Measurements from ENCODE around the gene GMIP.
"Not testable (repeated sequence)": the region's sequence is repeated elsewhere in the genome, so short reads cannot be mapped to it uniquely, and the experiment has no call there.

GMIP gene

DNA sequence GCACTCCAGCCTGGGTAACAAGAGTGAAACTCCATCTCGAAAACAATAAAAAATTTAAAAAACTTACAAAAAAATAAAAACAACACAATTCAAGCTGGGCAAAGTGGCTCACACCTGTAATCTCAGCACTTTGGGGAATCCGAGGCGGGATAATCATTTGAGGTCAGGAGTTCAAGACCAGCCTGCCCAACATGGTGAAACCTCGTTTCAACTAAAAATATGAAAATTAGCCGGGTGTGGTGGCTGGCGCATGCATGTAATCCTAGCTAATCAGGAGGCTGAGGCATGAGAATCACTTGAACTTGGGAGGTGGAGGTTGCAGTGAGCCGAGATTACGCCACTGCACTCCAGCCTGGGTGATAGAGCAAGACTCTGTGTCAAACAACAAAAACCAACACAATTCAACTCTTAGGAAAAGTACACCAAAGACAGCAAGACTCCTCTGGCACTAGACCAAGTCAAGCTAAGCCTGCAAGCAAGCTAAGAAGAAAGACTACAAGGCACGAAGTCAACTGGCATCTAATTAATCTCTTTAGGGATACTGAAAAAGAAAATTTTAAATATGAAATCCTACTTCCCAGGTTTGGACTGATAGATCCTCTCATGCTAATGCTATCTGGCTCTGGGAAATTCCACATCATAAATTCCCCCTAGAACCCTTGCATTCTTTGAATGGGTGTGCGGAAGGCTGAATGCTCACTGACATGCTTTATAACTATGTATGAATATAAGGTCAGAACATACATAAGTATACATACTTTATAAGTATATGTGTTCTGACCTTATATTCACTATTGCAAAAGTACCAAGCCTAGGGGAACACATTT, 32.9 kb downstream of the GMIP start:
- DNase-seq (ENCODE audit: low spot score) (no peak), FAIRE-seq (no peak)

DNA sequence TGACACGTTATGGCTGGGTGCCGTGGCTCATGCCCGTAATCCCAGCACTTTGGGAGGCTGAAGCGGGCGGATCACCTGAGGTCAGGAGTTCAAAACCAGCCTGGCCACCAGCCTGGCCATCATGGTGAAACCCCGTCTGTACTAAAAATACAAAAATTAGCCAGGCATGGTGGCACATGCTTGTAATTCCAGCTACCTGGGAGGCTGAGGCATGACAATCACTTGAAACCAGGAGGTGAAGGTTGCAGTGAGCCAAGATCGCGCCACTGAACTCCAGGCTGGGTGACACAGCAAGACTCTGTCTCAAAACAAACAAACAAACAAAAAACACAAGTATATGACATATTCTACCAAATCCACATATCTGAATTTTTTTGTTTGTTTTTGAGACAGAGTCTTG, 36.8 kb downstream of the GMIP start:
- not testable (repeated sequence) for DNase-seq (ENCODE audit: low spot score); FAIRE-seq

DNA sequence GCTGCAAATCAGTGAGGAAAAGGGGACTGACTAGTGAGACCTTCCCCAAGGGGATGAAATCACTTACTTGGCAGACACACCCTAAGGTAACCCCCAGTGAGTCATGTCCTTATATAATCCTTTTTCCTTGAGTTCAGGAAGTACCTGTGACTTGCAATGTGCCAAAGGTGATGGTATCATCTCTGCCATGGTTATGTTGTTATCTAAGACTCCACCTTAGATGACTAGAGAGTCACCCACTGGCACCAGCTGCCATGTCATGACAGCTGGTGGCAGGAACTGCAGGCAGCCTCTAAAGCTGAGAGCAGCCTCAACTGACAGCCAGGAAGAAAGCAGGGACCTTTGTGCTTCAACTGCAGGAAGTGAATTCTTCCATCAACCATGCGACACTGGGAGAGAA, 37.4 kb downstream of the GMIP start:
- FAIRE-seq (no peak), DNase-seq (ENCODE audit: low spot score) (no peak)

DNA sequence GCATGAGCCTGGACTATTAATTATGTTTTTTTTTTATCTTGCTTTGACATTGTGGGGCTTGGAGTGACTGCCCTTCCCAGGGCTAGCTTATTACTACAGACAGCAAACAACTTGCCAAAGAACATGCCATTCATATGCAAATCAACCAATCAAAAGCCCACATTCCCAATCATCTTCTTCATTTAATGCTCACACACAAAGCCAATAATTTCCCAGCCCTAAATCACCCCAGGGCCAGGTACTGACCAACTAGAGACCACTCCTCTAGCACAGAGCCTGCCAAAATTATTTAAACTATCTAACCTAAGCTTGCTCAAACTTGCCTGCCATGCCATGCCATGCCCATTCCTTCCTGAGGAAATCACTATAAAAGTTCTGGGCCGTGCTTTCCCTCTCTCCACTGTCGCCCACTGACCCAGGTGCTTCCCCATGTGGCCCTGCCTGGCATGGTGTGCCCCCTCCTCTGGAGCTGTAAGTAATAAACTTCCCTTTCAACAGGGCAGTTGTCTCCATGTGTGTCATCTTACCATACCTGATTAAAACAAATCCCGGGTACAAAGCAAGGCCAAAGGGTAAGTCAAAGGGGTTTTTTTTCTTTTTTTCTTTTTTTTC, 40.6 kb downstream of the GMIP start:
- FAIRE-seq: no peak
- DNase-seq (ENCODE audit: low spot score): no peak

DNA sequence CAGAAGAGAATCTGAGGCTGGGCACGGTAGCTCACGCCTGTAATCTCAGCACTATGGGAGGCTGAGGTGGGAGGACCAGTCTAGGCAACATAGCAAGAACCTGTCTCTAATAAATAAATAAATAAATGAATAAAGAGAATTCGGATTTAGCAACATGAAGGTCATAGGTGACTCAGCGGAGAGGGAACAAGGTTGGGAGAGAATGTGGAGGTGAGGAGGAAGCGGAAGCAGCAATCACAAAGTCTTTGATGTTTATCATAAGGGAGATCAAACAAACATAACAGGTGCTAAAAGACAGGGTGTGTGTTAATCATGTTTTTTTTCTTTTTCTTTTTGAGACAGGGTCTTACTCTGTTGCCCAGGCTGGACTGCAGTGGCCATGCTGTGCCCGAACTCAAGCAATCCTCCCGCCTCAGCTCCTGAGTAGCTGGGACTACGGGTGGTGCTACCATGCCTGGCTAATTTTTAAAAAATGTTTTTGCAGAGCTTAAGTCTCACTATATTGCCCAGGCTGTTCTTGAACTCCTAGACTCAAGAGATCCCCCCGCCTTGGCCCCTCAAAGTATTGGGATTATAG, 41.2 kb downstream of the GMIP start:
- DNase-seq (ENCODE audit: low spot score) (no peak), FAIRE-seq (no peak)

DNA sequence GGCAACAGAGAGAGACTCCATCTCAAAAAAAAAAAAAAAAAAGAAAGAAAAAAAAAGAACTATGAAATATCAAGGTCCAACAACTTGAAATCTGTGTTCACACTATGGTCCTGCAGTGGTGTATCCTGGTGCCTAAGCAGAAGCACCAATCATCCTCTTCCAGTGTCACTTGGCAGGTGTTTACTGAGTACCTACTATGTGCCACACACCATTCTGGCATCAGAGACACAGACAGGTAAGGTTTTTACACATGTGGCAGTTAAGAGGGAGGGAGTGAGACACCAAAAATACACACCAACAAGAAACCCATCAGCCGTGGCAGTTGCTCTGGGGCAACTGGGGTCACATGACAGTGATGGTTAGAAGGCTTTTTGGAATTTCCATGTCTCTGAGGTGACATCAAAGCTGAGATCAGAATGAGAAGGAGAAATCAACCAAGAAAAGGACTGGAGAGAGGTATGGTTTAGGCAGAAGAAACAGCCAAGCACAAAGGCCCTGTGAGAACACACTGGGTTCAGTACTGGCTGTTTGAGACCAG, 42.6 kb downstream of the GMIP start:
- no peak for FAIRE-seq
- no peak for DNase-seq (ENCODE audit: low spot score)

DNA sequence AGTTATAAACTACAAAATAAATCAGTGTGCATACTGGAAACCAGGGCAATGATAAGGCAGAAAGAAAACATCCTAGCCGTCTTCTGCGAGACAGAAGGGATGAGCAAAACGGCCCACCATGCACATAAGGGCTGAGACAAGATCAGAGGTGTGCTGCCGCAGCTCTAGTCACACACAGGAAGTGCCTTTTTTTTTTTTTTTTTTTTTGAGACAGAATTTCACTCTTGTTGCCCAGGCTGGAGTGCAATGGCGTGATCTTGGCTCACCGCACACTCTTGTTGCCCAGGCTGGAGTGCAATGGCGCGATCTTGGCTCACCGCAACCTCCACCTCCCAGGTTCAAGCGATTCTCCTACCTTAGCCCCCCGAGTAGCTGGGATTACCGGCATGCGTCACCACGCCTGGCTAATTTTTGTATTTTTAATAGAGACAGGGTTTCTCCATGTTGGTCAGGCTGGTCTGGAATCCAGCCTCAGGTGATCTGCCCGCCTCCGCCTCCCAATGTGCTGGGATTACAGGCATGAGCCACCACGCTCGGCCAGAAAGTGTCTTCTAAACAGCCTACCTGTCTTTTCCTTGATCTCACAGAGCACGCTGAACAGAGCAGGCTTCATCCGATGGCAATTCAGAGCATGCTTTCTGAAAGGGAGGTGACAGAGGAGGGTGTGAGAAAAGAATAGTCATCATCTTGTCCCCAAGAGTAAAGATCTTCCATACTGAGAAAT, 44.6 kb downstream of the GMIP start:
- FAIRE-seq; DNase-seq (ENCODE audit: low spot score): not testable (repeated sequence)

DNA sequence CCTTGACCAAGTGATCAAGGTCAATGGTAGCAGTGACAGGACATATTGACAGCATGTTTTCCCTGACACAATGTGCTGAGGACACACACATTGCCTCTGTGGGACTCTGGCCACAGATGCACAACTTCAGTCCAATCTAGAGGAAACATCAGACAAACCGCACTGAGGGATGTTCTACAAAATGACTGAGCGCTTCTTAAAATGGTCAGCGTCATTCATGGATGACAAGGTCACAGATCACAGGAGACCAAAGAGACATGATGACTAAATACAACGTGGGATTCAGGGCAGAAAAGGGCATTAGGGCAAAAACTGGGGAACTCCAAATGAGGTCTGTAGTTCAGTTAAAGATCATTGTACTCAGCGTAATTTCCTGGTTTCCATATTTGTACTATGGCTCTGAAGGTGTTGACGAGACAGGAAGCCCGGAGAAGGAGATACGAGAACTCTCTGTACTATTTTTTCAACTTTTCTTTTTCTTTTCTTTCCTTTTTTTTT, 45.6 kb downstream of the GMIP start:
- FAIRE-seq (no peak), DNase-seq (ENCODE audit: low spot score) (no peak)

DNA sequence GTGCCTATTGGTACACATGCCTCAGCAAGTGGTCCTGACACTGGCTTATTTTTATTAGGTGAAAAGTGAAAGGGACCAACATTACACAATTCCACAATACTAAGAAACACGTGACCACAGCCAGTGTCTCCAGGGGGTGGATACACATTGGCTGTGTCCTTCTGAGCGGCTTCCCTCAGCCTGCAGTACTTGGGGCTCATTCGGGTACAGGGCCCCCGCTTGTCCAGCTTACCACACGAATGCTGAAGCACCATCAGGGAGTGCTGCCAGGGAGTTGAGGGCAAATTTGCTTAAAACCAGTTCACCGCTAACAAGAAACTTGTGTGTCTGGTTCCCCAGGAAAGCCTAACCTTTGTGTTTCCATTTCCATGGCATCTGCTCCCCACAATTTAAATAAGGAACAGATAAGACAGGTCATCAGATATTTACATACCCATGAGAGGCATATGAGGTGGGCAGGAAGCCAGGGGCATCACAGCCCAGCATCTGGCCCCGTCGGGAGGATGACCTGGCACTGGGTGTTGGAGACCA, 48.2 kb downstream of the GMIP start:
- DNase-seq (ENCODE audit: low spot score) (no peak), FAIRE-seq (no peak)

DNA sequence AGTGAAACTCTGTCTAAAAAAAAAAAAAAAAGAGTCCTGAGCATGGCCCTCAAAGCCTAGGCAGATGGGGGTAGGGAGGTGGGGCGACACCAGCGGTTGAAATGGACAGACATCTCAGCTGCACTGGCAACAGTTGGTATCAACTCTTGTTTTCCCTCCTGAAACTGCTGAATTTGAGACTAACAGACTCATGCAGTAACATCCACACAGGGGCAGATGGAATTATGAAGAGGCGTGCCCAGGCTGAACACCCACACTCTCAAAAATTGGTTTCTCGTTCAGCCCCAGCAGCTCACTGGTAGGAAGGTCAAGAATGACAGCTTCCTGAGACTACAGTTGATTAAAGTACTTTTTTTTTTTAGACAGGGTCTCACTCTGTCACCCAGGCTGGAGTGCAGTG, 49.1 kb downstream of the GMIP start:
- no peak for FAIRE-seq
- DNase-seq (ENCODE audit: low spot score): no peak

DNA sequence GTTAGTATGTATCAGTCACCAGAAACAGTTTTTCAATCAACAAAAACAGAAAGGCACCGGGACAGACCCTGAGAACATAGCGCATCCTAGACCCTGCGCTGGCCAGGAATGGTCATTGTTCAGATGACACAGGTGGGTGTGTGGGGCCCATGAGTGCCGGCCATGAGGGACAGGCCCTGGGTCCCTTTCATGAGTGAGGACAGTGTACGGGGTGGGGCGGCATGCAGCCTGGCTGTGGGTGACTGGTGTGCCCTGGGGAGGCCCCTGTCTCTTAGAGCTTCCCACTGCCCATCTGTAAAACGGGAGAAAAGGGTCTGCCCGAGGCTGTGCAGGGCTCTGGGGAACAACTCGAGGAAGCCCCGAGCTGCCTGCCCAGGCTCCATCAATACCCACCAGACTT, 50.8 kb downstream of the GMIP start:
- DNase-seq (ENCODE audit: low spot score) (no peak), FAIRE-seq (no peak)

DNA sequence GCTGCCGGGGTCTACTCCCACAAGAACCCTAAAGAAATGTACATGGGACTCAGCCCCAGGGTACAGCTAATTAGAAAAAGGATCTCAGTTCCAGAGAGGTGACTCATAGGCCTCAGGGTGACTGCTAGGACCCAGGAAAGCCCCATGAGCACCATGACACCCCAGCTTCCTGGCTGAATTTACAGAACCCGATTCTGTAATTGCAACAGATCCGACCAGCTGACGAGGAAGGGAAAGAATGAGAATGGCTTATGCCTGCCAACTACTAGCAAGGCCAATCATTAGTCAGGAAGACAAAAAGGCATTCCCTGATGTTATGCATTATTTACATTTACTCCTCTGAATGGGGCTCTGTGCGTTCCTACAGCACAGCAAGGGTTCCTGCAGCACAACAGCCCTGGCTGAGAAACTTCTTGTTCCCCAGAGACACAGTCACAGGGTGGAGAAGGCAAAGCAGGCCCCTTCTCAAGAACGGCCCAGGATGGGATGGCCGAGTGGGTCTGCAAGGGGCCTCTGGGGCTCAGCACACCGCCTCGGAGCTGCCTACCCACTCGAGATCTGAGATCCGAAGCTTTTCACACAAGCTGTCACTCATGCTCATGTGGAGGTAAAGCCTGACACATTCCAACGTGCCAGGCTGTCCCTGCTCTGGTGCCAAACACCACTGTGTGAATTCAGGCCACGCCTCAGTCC, 52.2 kb downstream of the GMIP start:
- no peak for DNase-seq (ENCODE audit: low spot score)
- no peak for FAIRE-seq

DNA sequence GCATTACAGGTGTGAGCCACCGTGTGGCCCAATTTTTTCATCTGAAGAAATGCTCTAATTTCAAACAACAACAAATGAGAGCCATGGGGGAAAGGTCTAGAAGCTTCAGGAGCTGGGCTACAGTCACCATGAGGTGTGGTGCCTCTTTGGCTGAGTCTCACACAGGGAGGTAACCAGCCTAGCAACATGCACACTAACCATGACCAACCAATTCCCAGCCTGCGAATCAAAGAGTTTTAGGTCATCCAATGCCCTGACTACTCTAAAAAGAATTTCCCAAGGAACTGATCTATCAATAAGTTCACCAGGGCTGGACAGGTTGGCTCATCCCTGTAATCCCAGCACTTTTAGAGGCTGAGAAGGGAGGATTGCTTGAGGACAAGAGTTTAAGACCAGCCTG, 54.9 kb downstream of the GMIP start:
- DNase-seq (ENCODE audit: low spot score) (no peak), FAIRE-seq (no peak)

DNA sequence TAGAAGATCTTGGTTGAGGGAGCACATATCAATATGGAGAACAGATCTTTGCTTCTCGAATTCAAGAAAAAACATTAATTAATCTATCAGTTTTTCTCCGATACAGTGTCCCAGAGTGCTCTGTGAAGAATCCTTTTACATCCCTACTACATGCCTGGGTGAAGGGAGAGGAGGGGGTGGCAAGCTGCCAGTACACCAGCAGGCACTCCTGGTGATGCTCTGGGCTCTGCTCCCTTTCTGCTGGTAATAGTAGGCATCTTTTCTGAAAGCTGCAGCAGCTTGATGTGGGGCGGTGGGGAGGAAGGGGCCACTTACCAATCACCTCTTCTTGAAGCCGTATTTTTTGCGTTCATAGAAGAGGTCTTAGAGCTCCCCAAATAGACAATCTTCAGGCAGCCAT, 55.7 kb downstream of the GMIP start:
- DNase-seq (ENCODE audit: low spot score) (no peak), FAIRE-seq (no peak)

DNA sequence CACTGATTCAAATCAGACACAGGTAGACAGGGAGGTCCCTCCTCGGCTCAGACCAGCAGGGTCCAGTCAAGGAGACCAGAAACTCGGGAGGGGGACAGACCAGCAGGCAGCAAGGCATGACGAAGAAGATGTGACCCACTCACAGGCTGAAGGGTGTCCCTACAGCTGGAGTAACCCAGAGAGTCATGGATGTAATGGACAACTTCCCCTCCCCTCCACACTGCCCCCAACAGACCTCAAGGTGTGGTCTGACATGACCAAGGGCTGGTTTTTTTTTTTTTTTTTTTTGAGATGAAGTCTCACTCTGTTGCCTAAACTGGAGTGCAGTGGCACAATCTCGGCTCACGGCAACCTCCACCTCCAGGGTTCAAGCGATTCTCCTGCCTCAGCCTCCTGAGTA, 59.1 kb downstream of the GMIP start:
- FAIRE-seq (no peak), DNase-seq (ENCODE audit: low spot score) (no peak)

DNA sequence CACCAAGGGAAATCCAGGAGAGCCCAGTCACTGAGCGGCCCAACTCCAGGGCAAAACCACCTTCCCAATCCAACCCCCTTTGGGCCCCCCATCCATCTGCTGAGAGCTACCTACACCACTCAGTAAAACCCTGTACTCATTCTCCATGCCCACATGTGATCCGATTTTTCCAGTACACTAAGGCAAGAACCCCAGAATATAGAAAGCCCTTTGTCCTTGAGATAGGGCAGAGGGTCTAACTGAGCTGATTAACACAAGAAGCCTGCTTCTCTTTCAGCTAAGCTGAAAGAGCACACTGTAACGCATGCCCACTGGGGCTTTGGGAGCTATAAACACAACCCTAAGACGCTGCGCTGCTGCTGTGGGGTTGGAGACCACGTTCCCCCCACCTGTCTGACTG, 61.0 kb downstream of the GMIP start:
- DNase-seq (ENCODE audit: low spot score) (no peak), FAIRE-seq (no peak)

DNA sequence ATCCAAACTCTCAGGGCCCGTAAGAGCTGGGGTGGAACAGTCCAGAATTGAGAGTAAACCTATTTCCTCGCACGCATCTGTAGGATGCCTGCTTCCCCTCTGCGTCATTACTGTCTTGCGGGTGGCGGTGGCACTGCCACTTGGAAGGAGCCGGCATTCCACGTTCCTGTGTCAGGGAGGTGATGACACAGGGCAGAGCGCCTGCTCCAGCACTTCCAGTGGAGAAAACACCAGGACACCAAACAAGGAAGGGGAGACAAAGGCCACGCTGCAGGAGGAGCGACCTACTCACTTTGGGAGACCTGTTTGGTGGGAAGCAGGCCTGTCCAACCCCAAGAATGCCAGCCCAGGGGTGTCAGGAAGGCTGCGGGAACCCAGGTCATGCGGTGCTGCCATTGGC, 62.1 kb downstream of the GMIP start:
- DNase-seq (ENCODE audit: low spot score): no peak
- FAIRE-seq: no peak

DNA sequence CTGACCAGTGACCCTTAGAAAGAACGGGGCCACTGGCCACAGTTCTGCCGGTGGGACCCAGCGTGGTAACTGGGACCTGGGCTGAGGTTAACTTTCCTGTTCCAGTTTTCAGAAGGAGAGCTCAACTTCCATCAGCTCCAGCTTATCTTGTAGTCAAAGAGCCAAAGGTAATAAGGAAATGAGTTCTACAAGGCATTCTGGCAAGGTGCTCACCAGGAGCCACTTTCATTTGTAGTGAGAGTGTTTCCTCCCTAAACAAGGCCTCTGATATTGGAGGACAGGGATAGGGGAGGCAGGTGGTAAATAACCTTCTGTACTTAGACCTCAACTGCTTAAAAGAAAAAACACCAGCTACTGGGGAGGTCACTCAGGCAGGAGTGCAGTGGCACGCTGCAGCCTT, 63.0 kb downstream of the GMIP start:
- FAIRE-seq: no peak
- DNase-seq (ENCODE audit: low spot score): no peak

DNA sequence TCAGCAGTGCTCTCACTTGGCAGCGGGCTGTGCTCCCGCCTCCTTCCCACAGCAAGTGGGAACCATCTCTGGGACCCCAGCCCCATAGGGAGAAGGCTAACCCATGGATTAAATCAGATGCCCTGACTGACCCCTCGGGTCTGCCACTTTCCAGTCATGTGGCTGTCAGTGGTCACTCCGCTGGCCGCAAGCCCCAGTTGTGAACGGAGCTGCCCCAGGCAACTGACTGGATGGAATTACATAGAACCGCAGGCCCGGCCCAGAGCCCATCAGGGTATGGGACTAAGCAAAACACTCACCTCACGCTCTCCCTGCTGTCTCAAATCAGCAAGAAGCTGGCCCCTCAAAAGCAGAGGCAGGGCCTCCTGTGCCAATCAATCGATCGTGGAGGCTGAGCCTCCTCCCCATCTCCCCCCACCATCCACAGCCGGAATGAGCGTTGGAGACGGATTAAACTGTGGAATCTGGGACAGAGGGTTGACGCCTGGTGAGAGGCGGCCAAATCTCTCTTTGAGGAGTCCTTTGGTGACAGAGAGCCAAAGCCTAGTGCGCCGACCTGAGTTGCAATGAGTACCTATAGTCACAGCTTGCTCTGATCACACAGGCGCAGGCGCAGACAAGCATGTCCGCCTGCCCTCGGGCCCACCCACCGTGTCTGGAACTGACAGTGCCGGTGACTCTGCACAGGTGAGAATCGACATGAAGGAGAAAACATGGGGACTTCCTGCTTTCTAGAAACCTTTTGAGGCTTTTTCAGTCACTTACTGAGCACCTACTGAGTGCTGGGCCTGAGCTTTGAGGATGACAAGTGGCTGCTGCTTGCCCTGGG, 63.7 kb downstream of the GMIP start:
- DNase-seq (ENCODE audit: low spot score) (no peak), FAIRE-seq (no peak)

All from urothelium cell line (cell line).